ENCODE measurements around the gene WDR33. TPM values are rescaled to one million over a fixed set of nuclear protein-coding genes. Genes with fewer than 3 reads are reported as not detected.
A peak's percentile ranks its signal among the peaks of the same experiment; 100 is the strongest.

WDR33 gene
- total and polyA plus RNA-seq, 2 of the 13 experiments (the other 11 are each of a cell fraction or from before 2014, with no cell fraction given), result 54.9 to 78.2 TPM

DNA sequence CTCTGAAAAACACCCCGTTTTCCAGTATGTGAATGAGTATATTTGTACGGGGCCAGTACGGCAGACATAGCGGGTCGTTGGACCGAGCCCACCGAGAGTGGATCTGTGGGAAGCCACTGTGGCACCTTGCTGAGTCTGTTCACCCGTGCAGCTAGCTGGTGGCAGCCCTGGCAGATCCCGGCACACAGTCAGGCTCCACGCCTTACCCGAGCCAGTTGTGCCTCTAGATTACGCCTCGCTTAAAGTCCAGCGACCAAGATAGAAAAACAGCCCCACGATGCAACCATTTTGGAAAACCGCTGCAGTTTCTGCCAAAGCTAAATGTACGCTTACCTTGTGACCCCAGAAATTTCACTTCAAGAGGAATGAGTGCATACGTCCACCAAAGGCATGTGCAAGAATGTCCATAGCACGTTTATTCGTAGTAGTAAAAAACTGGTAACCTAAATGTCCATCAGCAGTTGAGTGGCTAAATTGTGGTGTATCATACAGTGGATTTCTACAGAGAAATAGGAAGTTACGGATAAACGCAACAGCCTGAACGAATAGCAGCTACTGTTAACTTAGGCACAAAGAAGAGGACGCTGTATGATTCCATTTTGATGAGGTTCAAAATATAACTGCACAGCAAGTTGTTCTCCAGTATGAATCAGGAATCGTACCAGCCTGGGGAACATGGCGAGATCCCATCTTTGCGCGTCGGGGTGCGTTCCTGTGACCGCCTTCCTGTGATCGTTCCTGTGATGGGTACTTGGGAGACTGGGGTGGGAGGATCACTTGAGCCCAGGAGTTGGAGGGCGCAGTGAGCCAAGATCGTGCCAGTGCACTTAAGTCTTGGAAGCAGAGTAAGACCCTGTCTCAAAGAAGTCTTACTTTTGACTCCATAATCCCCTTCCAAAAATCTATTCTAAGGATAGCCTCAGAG lies 688 bp upstream of the WDR33 start (continued):
- TF ChIP-seq MZF1 (CRISPR knock-in tag; IDR thresholded peaks at IDR 0.05; ENCODE audit: borderline replicate concordance) (no peak), ZZZ3 (CRISPR knock-in tag; IDR thresholded peaks at IDR 0.05; ENCODE audit: borderline replicate concordance) (no peak), NRL (CRISPR knock-in tag; IDR thresholded peaks at IDR 0.05; ENCODE audit: borderline replicate concordance) (no peak), RFX1 (IDR thresholded peaks at IDR 0.05) (no peak), ARNT2 (CRISPR knock-in tag; IDR thresholded peaks at IDR 0.05; ENCODE audit: low read depth) (peak; percentile 51), REPIN1 (CRISPR knock-in tag; IDR thresholded peaks at IDR 0.05; ENCODE audit: borderline replicate concordance, low read depth) (no peak; the same call in 1 of the 2 replicates), SOX13 (IDR thresholded peaks at IDR 0.05) (no peak), SOX13 (CRISPR knock-in tag; conservative IDR thresholded peaks at IDR 0.05 in 1 of 2, IDR thresholded peaks at IDR 0.05 in 1 of 2) (no peak), ZNF460 (CRISPR knock-in tag; IDR thresholded peaks at IDR 0.05; ENCODE audit: borderline replicate concordance) (no peak), MIXL1 (CRISPR knock-in tag; IDR thresholded peaks at IDR 0.05) (no peak), ZNF441 (CRISPR knock-in tag; IDR thresholded peaks at IDR 0.05; ENCODE audit: borderline replicate concordance) (no peak), ZNF569 (CRISPR knock-in tag; IDR thresholded peaks at IDR 0.05; ENCODE audit: borderline replicate concordance) (no peak), E2F5 (CRISPR knock-in tag; conservative IDR thresholded peaks at IDR 0.05) (no peak), MAZ (IDR thresholded peaks at IDR 0.05; ENCODE audit: borderline replicate concordance, low read depth, low read length) (no peak), MAZ (CRISPR knock-in tag; IDR thresholded peaks at IDR 0.05; ENCODE audit: low read depth) (no peak; the same call in 1 of the 2 replicates), ZNF329 (CRISPR knock-in tag; IDR thresholded peaks at IDR 0.05; ENCODE audit: low read depth) (no peak), ZNF431 (CRISPR knock-in tag; IDR thresholded peaks at IDR 0.05; ENCODE audit: borderline replicate concordance, low read depth) (no peak; the same call in 1 of the 2 replicates), MLXIP (CRISPR knock-in tag; IDR thresholded peaks at IDR 0.05; ENCODE audit: borderline replicate concordance) (no peak)
- TF ChIP-seq, protein P1, sequence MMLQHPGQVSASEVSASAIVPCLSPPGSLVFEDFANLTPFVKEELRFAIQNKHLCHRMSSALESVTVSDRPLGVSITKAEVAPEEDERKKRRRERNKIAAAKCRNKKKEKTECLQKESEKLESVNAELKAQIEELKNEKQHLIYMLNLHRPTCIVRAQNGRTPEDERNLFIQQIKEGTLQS (CRISPR knock-in tag; IDR thresholded peaks at IDR 0.05), result no peak
- TF ChIP-seq, protein P2, sequence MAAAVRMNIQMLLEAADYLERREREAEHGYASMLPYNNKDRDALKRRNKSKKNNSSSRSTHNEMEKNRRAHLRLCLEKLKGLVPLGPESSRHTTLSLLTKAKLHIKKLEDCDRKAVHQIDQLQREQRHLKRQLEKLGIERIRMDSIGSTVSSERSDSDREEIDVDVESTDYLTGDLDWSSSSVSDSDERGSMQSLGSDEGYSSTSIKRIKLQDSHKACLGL (CRISPR knock-in tag; IDR thresholded peaks at IDR 0.05), result no peak
- TF ChIP-seq, protein P3, sequence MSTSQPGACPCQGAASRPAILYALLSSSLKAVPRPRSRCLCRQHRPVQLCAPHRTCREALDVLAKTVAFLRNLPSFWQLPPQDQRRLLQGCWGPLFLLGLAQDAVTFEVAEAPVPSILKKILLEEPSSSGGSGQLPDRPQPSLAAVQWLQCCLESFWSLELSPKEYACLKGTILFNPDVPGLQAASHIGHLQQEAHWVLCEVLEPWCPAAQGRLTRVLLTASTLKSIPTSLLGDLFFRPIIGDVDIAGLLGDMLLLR (CRISPR knock-in tag; IDR thresholded peaks at IDR 0.05), result no peak
